GM23338 (cell line): ENCODE data around the gene ATP5F1A.

Source experiments
- EZH2 ChIP-seq: fragments of 200-600 bp; sonication (generic); IDR thresholded peaks from one replicate; pipeline ENCODE4 v1.8.0; 2017; ENCODE audit warnings: antibody characterized with exemption, mild to moderate bottlenecking, low read depth; ENCODE audit not compliant: unreplicated experiment
- POLR2AphosphoS5 ChIP-seq: IDR thresholded peaks from 2 replicates; pipeline ENCODE4 v1.6.1; 2016; ENCODE audit warnings: antibody characterized with exemption, low read depth
- ZNF331 ChIP-seq: fragments of 250-450 bp; sonication (Bioruptor Pico); IDR thresholded peaks from 2 replicates; pipeline ENCODE4 v1.5.0; 2020; ENCODE audit warnings: low read depth, mild to moderate bottlenecking, moderate library complexity
- TF ChIP-seq, protein P1 (sequence below), 2 experiments: fragments of 200-600 bp in 1 of 2; sonication (generic) in 1 of 2; conservative IDR thresholded peaks; 2 replicates each; pipeline versions ENCODE4 v1.5.1 to v1.6.1; 2016 to 2017; ENCODE audit warnings: antibody characterized with exemption in 2 of 2, low read depth in 2 of 2, mild to moderate bottlenecking in 2 of 2, moderate library complexity in 1 of 2

DNA sequence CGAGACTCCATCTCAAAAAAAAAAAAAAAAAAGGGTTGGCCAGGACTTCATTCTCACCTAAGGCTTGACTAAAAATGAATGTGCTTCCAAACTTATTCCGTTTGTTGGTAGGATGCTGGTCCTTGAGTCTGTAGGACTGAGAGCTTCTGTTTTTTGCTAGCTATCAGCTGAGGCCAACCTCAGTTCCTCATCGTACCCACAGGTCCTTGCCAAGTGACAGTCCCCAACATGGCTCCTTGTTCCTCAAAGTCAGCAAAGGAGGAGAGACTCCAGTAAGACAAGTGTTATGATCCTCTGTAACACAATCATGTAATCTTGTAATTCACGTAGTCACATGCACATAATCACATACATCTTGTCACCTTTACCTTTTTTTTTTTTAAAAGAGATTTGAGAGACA lies 43.1 kb upstream of the ATP5F1A start:
- TF ChIP-seq POLR2AphosphoS5 (no peak), EZH2 (no peak), ZNF331 (CRISPR knock-in tag) (no peak)
- TF ChIP-seq, protein P1, sequence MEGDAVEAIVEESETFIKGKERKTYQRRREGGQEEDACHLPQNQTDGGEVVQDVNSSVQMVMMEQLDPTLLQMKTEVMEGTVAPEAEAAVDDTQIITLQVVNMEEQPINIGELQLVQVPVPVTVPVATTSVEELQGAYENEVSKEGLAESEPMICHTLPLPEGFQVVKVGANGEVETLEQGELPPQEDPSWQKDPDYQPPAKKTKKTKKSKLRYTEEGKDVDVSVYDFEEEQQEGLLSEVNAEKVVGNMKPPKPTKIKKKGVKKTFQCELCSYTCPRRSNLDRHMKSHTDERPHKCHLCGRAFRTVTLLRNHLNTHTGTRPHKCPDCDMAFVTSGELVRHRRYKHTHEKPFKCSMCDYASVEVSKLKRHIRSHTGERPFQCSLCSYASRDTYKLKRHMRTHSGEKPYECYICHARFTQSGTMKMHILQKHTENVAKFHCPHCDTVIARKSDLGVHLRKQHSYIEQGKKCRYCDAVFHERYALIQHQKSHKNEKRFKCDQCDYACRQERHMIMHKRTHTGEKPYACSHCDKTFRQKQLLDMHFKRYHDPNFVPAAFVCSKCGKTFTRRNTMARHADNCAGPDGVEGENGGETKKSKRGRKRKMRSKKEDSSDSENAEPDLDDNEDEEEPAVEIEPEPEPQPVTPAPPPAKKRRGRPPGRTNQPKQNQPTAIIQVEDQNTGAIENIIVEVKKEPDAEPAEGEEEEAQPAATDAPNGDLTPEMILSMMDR (conservative IDR thresholded peaks at IDR 0.05; ENCODE audit: low read depth in 2 of 2): no peak
